ENCODE results near the gene TXNDC16. TPM values are rescaled to one million over a fixed set of nuclear protein-coding genes. Genes with fewer than 3 reads are reported as not detected.

Gene TXNDC16
- total and polyA plus RNA-seq, 8 donors: 6.2 to 22.0 (median 15.2) TPM

DNA sequence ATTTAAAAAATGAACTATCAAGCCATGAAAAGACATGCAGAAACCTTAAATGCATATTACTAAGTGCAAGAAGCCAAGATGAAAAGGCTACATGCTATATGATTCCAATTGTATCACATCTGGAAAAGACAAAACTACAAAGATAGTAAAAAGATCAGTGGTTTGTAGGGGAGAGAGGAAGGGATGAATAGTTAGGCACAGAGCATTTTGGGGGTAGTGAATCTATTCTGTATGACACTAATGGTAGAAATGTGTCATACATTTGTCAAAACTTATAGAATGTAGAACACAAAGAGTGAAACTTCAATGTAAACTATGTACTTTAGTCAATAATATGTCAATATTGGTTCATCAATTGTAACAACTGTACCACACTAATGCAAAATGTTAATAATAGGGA, 20.8 kb downstream of the TXNDC16 start:
- ATAC-seq (no peak), DNase-seq (no peak)
- peaks cover 0 to 24% of the 10 kb centered on the region in 2 donors for H3K36me3 ChIP-seq
- H3K27me3 ChIP-seq: no peaks in the 10 kb centered on the region
- H3K4me3 ChIP-seq: no peak overlapping the region
- H3K4me1 ChIP-seq: no peaks in the 10 kb centered on the region
- TF ChIP-seq, protein P1, sequence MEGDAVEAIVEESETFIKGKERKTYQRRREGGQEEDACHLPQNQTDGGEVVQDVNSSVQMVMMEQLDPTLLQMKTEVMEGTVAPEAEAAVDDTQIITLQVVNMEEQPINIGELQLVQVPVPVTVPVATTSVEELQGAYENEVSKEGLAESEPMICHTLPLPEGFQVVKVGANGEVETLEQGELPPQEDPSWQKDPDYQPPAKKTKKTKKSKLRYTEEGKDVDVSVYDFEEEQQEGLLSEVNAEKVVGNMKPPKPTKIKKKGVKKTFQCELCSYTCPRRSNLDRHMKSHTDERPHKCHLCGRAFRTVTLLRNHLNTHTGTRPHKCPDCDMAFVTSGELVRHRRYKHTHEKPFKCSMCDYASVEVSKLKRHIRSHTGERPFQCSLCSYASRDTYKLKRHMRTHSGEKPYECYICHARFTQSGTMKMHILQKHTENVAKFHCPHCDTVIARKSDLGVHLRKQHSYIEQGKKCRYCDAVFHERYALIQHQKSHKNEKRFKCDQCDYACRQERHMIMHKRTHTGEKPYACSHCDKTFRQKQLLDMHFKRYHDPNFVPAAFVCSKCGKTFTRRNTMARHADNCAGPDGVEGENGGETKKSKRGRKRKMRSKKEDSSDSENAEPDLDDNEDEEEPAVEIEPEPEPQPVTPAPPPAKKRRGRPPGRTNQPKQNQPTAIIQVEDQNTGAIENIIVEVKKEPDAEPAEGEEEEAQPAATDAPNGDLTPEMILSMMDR (IDR thresholded peaks at IDR 0.05): no peak
- intact Hi-C loops (cut with DNase I): no loop called here
- no peak overlapping the region for H3K27ac ChIP-seq
- no peaks in the 10 kb centered on the region for H3K9me3 ChIP-seq

DNA sequence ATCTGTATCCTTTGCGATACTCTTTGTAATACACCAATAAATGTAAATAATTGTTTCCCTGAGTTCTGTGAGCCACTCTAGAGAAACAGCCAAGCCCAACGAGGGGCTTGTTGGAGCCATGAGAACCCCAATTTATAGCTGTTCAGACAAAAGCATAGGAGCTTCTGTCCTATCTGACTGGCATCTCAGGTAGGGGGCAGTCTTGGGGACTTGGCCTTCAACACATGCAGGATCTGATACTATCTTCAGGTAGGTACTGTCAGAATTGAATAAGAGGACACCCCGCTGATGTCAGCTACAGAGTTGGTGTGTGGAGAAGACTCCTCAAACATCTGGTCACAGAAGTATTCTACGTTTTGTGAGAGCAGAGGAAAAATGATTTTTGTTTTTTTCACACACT, 25.3 kb downstream of the TXNDC16 start:
- no peak for ATAC-seq

DNA sequence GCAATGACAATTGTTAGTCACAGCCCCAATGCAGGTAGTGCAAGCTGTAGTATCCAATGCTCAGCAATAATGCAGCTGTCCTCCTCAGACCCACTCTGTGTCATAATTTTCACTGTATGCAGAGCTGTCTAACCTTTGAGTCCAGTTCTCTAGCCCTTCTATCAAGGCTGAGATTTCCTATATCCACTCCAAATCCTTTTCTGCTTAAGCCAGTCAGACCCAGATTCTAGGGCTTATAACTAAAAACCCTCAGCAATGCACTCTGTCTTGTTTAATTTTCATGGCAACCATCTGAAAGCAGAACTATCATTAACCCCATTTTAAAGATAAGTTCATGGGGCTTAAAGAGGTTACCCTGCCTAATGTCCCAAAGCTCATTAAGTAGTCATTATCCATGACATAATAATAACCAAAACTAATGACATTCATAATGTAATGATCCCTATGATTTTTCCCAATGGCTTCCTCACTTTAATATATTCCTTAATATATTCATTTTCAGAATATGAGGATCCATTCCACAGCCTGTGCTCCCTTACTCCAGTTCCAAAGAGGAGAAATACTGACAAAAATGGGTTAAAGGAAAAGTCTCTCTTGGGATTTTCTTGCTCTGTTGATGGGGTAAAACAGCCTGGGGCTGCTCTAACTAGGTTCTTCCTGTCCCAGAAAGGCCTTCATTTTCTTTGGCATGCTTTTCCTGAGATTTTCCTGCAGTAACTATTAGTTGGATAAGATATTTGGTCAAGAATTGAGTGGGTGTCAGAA, 29.5 kb downstream of the TXNDC16 start:
- intact Hi-C loops (cut with DNase I): no loop called here
- DNase-seq: no peak
- H3K27me3 ChIP-seq: no peaks in the 10 kb centered on the region
- no peak overlapping the region for H3K4me3 ChIP-seq
- no peaks in the 10 kb centered on the region for H3K9me3 ChIP-seq
- no peaks in the 10 kb centered on the region for H3K36me3 ChIP-seq
- H3K27ac ChIP-seq: no peak overlapping the region
- H3K4me1 ChIP-seq: no peaks in the 10 kb centered on the region
- no peak for ATAC-seq
- TF ChIP-seq, protein P1 (IDR thresholded peaks at IDR 0.05): no peak

More for the DNA sequence above, 25.3 kb downstream of the TXNDC16 start:
- Histone ChIP-seq H3K4me3 (no peak overlapping the region), H3K4me1 (no peaks in the 10 kb centered on the region), H3K36me3 (no peaks in the 10 kb centered on the region), H3K27ac (no peak overlapping the region), H3K27me3 (no peaks in the 10 kb centered on the region), H3K9me3 (no peaks in the 10 kb centered on the region)
- TF ChIP-seq, protein P1 (IDR thresholded peaks at IDR 0.05): no peak
- intact Hi-C loops (cut with DNase I): no loop called here
- no peak for DNase-seq

DNA sequence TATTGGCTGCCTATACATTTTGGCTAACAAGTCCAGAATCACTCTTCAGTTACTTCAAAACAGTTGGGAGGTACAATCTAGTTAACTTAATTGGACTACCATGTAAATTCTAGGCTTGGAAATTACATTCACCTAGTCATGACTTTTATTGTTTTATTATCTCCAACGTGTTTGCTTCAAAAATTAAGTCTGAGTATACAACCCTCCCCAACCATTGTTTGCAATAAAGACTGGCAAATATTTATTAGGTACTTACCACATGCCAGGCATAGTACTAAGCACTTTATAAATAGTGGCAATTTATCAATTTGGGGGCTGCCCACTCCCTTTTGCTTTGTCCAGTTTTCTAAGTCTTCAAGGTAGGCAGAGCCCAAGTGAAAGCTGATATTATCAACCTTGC, 30.3 kb downstream of the TXNDC16 start:
- H3K4me1 ChIP-seq: no peaks in the 10 kb centered on the region
- no peak overlapping the region for H3K4me3 ChIP-seq
- no peaks in the 10 kb centered on the region for H3K9me3 ChIP-seq
- TF ChIP-seq, protein P1 (IDR thresholded peaks at IDR 0.05): no peak
- H3K27me3 ChIP-seq: no peaks in the 10 kb centered on the region
- DNase-seq (no peak), ATAC-seq (no peak)
- intact Hi-C loops (cut with DNase I): no loop called here
- no peaks in the 10 kb centered on the region for H3K36me3 ChIP-seq
- no peak overlapping the region for H3K27ac ChIP-seq

DNA sequence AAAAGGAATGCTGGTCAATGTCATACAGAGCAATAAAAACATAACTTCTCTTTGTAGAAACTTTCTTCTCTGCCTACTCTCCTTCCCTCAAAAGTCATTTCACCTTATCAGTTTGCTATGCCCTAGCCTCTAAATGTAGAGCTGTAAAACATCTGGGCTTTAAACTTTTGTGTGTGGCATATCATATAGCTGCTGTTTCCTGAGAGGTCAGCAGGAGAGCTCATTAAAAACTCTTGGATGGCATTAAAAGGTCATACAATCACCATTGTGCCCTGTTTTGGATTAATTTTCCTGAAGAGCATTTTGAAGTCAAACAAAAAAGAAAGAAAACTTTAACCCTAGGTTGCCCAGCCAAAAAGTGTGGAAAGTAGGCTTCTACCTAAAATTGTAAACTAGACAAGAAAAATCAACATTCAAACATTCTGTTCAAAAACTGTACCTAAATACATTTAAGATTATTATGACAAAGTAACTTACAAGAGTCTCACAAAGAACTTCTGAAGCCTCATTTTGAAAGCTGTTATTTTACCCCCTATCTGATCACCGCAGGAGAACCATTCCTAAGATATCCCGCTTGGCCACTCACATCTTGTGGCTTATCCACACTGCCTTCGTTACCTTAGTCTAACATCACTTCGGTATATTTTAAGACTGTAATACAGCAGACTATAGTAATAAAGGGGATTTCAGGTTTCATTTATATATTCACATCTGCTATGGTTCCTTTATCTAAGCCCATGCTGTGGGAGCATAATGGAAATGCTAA, 38.1 kb downstream of the TXNDC16 start:
- DNase-seq (no peak), ATAC-seq (no peak)
- Histone ChIP-seq H3K4me1 (no peaks in the 10 kb centered on the region), H3K9me3 (no peaks in the 10 kb centered on the region), H3K4me3 (no peak overlapping the region), H3K27ac (no peak overlapping the region), H3K27me3 (no peaks in the 10 kb centered on the region), H3K36me3 (no peaks in the 10 kb centered on the region)
- intact Hi-C loops (cut with DNase I): no loop called here
- TF ChIP-seq, protein P1 (IDR thresholded peaks at IDR 0.05): no peak

Data from left lung (tissue), 10 donors.